Right cardiac atrium (tissue), 5 donors: ENCODE data around the gene CYREN. TPM values are rescaled to one million over a fixed set of nuclear protein-coding genes. Genes with fewer than 3 reads are reported as not detected.

Source experiments
- ATAC-seq, 2 donors: fragments of 200-7000 bp; cut with Tn5 transposase; one replicate each; pipeline versions ENCODE4 v1.8.0 to v1.9.1; 2020; ENCODE audit warnings: moderate library complexity in 2 of 2, mild to moderate bottlenecking in 1 of 2
- DNase-seq, 3 donors: peaks; one replicate each; pipeline ENCODE4 v3.0.0-alpha.2; 2020
- H3K27ac ChIP-seq: one replicate; pipeline ENCODE4 v1.5.1; 2013; ENCODE audit warnings: mild to moderate bottlenecking, low read length, control low read depth, moderate library complexity
- H3K27me3 ChIP-seq: one replicate; pipeline ENCODE4 v1.6.1; 2013; ENCODE audit not compliant: control insufficient read depth, insufficient read depth
- H3K4me1 ChIP-seq: one replicate; pipeline ENCODE4 v1.6.1; 2013; ENCODE audit warnings: low read length; ENCODE audit not compliant: control insufficient read depth, insufficient read depth
- H3K4me3 ChIP-seq: one replicate; pipeline ENCODE4 v1.5.1; 2013; ENCODE audit warnings: low read length, control low read depth
- H3K9me3 ChIP-seq: one replicate; pipeline ENCODE4 v1.6.1; 2013; ENCODE audit warnings: low read length; ENCODE audit not compliant: control insufficient read depth
- WGBS: extraction: QIAGEN DNeasy Blood & Tissue Kit; methylation state at CpG from one replicate; pipeline ENCODE4 v1.1.7; 2013; 5-methylcytosine and 5-hydroxymethylcytosine counted together
- intact Hi-C, 4 donors: fragments of 100-400 bp; cut with DNase I; formaldehyde crosslinking; loops; one replicate each; pipeline versions ENCODE4 v1.11.0 to v1.14.0; 2022 to 2023
- polyA plus RNA-seq: library from polyadenylated mRNA; stranded (reverse); fragments of 200-250 nt; gene quantifications from one replicate; pipeline ENCODE4 v1.2.3, GENCODE V29; 2013
- total RNA-seq, 4 donors: library from RNA; stranded (reverse); fragmentation: NEBNext Ultra II Directional; extraction: Animal tissue kit (Norgen Biotek cat#: 25700); gene quantifications; one replicate each; pipeline ENCODE4 v1.2.1, GENCODE V29; 2021
- donor health status: healthy with polysubstance abuse.
- donor health status: DM: no; HTN: yes; CAD: no.
- donor health status: DM: no; HTN: no; CAD: no.
- donor health status: DM: no; HTN: yes; CAD: no; lungs with severe emphysema.
- donor health status: DM: yes; HTN: yes; CAD: no.

Gene CYREN
- total and polyA plus RNA-seq, 5 donors = 27.7 to 40.5 (median 33.0) TPM

DNA sequence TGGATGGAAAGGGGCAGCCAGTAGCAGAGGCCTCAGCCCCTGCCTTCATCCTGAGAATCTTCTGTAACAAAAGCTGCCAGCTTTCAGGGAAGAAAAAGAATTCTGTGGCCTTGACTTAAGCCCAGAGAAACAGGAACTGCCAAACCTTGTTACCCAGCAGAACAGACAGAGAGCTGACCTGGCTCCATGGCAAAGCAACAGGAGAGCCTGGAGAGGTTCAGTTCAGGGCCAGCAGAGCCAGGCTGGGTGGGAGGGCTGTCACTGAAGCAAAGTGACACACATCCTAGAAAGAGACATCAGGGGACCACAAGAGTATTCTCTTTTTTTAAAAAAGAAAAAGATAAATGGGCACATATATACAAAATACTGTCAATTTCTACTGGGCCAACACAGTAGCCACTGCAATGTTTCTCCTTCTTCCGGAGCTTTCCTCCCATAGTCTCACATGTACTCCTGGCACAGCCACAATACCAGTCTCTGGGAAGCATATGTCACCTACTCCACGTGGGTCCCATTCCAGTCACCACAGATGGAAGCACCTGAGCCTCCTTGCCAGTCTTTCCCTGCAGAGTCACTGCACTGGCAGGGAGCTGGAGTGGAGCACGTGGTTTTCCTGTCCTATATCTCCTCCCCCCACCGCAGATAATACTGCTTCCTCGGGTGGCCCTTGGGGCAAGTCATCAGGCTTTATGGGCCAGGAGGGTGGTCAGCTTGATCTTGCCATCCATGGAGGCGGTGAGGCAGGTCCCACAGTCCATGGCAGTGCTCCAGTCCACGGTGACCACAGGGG is 15.2 kb upstream of the CYREN start:
- intact Hi-C loops = no loop called here
- Histone ChIP-seq H3K4me1 (no peaks in the 10 kb centered on the region), H3K27ac (no peak overlapping the region), H3K27me3 (no peaks in the 10 kb centered on the region), H3K9me3 (peaks cover 4% of the 10 kb centered on the region), H3K4me3 (no peak overlapping the region)
- ATAC-seq (no peak), DNase-seq (peak in 1 of 3 donors; percentile 47)
- 83% methylated on average over 7 of the region's 7 CpGs for WGBS

DNA sequence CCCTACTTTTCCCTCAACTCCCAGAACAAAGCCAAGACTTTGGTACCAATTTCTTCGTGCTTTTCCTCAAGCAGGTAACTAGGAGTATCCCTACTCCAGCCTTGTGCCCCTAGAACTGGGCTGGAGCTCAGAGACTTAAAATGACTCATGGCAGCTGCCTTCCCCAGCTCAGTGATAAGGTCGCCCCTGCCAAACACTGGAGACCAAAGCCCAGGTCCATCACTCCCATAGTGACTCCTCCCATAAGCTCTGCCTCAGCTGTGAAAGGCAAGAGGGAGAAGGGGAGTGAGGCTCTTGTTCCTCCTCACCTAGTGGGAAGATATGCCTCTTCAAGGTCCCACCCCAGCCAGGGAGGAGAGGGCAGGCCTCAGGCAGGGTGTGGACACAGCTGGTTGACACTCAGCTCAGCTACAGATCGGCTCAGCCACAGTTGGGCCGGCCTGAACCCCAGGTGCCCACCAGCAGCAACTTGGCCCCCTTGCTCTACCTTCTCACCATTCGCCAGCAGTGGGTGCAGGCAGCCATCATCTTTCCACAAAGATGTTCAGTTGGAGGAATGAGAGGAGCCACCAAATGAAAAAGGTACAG is 13.8 kb upstream of the CYREN start:
- WGBS = 97% methylated on average over 5 of the region's 5 CpGs
- H3K27me3 ChIP-seq = no peaks in the 10 kb centered on the region
- ATAC-seq (no peak), DNase-seq (peak in 1 of 3 donors; percentile 19)
- H3K4me3 ChIP-seq = no peak overlapping the region
- peaks cover 4% of the 10 kb centered on the region for H3K9me3 ChIP-seq
- H3K27ac ChIP-seq = no peak overlapping the region
- intact Hi-C loops = no loop called here
- no peaks in the 10 kb centered on the region for H3K4me1 ChIP-seq

DNA sequence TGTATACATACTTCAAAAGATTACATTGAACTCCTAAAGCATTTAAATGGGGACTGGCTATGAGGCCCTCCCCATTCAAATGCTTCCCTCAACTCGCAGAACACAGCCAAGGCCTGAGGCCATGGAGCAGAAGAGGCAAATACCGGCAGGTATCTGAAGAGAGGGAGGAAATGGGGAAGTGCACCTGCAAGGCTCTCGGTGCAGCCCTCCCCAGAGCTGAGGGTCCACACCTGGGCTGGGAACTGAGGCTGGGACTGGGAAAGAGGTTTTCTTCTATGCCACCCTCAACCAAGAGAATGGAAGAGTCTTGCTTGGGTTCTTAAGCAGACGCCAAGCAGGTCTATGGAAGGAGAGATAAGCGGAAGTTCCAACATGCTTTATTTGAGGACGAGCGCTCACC is 13.0 kb upstream of the CYREN start:
- H3K27ac ChIP-seq = no peak overlapping the region
- no peaks in the 10 kb centered on the region for H3K4me1 ChIP-seq
- intact Hi-C loops = no loop called here
- H3K4me3 ChIP-seq = no peak overlapping the region
- ATAC-seq (no peak), DNase-seq (peak in 1 of 3 donors; percentile 4)
- peaks cover 4% of the 10 kb centered on the region for H3K9me3 ChIP-seq
- no peaks in the 10 kb centered on the region for H3K27me3 ChIP-seq
- WGBS = 98% methylated on average over 7 of the region's 7 CpGs

DNA sequence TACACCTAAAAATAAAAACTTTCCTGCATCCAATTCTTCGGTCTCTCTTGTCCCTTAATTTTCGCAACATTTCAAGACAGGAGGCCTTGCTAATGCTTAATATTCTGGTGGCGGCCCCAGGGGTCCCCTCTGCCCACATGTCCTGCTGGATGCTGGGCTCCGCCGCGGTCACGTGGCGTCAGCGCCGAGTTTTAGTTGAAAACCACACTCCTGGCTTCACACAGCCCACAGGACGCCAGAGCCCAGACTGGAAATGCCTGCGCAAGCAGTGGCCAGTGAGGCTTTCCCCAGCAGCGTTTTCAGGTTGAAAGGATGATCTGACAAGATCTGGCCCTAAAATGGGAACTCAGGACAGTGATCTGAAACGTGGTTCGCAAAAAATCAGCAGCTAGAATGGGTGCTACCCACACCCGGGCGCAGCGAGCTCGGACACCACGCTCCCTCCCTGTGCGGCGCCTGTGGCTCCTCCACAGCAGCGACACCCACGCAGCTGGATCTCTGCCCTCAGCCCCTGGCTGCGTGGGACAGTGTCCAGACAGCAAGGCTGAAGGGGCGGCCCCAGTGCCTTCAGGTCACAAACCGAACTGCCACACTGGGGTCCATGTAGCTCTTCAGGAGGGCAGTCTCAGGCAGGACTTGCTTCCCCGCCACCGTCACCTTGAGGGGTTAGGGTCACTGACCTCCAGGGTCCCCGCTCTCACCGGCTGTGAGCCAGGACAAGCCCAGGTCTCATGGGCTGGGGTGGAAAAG is 11.6 kb upstream of the CYREN start:
- intact Hi-C loops = no loop called here
- H3K4me1 ChIP-seq = no peaks in the 10 kb centered on the region
- ATAC-seq (no peak), DNase-seq (peak in 1 of 3 donors; percentile 6)
- WGBS = 97% methylated on average over 31 of the region's 31 CpGs
- H3K4me3 ChIP-seq = no peak overlapping the region
- peaks cover 4% of the 10 kb centered on the region for H3K9me3 ChIP-seq
- H3K27ac ChIP-seq = no peak overlapping the region
- H3K27me3 ChIP-seq = no peaks in the 10 kb centered on the region

DNA sequence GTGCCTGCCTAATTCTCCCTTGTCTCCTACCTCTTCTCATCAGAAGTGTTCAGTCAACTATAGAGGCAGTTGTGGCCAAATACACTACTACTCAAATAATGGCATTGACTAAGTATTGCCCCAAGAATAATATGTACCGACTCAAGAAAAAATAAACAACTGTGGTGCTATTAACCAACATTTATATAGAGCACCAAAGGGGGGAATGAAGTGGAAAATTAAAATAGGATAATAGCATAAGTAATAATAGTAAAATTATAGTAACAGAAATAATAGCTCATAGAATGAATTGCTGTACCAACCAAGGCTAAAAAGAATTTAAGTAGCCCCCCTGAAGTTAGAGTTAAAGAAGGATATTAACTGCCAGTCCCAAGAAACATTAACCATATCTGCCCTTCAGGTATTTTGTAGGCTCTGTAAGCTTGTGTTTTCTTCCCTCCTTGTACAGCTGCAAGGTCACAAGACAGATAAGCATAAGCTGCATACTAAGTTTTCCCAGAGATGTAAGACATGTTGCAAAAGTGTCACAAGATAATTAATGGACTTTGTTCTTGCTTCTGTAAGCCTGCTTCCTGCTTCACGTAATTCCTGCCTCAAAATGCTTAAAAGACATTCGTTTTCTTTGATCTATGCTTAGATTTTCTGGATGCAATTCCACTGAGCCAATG is 10.9 kb upstream of the CYREN start:
- no peak for ATAC-seq
- no peak overlapping the region for H3K27ac ChIP-seq
- no peak for DNase-seq
- peaks cover 4% of the 10 kb centered on the region for H3K9me3 ChIP-seq
- intact Hi-C loops = no loop called here
- 95% methylated on average over 3 of the region's 3 CpGs for whole genome bisulfite sequencing
- H3K4me1 ChIP-seq = no peaks in the 10 kb centered on the region
- H3K4me3 ChIP-seq = no peak overlapping the region
- H3K27me3 ChIP-seq = no peaks in the 10 kb centered on the region

DNA sequence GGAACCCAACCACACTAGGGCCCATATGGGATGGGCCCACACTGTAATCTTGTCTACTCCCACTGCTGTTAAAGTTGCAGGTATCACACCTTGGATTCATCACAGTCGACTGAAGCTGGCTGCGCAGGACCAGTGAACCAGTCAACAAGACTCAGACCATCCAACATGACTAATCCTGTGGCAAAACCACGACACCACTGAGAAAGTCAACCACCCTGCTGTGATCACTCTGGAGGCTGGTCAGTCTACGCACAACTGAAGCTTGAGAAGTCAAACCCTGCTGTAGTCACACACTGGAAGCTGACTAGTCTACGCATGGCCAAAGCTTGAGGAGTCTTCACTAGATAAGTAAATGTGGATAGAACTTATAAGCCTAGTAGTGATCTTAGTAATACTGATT is 9.6 kb upstream of the CYREN start:
- H3K4me1 ChIP-seq = no peaks in the 10 kb centered on the region
- WGBS = 96% methylated on average over 5 of the region's 5 CpGs
- no peak overlapping the region for H3K4me3 ChIP-seq
- no peak for ATAC-seq
- H3K27me3 ChIP-seq = no peaks in the 10 kb centered on the region
- intact Hi-C loops = no loop called here
- no peak overlapping the region for H3K27ac ChIP-seq
- peaks cover 4% of the 10 kb centered on the region for H3K9me3 ChIP-seq
- DNase-seq = no peak

DNA sequence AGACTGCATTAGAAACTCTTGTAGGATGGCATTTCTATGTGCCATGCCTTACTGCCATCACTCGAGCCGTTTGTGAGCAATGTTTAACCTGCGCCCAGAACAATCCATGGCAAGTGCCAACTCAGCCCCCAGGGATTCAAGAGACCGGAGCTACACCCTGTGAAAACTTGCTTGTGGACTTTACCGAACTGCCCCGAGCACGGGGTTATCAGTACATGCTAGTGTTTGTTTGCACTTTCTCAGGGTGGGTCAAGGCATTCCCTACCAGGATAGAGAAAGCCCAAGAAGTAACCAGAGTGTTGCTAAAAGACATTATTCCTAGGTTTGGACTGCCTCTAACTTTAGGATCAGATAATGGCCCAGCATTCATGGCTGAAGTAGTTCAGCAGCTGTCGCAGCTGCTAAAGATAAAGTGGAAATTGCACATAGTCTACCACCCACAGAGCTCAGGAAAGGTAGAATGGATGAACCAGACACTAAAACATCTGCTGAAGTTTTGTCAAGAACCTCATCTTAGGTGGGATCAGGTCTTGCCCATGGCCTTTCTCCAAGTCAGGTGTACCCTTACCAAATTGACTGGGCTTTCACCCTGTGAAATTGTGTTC is 8.9 kb upstream of the CYREN start:
- DNase-seq (no peak), ATAC-seq (peak in 1 of 2 donors; percentile 64)
- intact Hi-C loops = no loop called here
- WGBS = 90% methylated on average over 8 of the region's 8 CpGs
- Histone ChIP-seq H3K27ac (no peak overlapping the region), H3K9me3 (peaks cover 4% of the 10 kb centered on the region), H3K4me1 (no peaks in the 10 kb centered on the region), H3K4me3 (no peak overlapping the region), H3K27me3 (no peaks in the 10 kb centered on the region)

DNA sequence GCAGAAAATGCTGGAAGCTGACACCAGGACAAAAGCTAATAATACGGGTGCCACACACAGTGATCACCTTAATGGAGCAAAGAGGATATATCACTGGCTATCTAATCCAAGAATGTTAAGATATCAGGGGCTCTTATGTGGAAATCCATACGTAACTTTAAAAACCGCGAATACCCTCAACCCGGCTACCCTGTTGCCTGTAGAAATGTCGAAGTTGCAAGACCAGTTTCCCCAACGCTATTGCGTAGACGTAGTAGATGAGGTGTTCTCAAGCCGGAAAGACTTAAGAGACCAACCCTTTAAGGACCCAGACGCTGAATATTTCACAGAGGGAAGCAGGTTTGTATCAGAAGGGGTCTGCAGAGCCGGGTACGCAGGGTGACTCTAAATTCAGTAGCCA is 7.9 kb upstream of the CYREN start:
- Histone ChIP-seq H3K4me3 (no peak overlapping the region), H3K9me3 (peaks cover 4% of the 10 kb centered on the region), H3K27me3 (no peaks in the 10 kb centered on the region), H3K4me1 (no peaks in the 10 kb centered on the region), H3K27ac (no peak overlapping the region)
- ATAC-seq = no peak
- intact Hi-C loops = no loop called here
- 90% methylated on average over 13 of the region's 13 CpGs for WGBS
- no peak for DNase-seq

DNA sequence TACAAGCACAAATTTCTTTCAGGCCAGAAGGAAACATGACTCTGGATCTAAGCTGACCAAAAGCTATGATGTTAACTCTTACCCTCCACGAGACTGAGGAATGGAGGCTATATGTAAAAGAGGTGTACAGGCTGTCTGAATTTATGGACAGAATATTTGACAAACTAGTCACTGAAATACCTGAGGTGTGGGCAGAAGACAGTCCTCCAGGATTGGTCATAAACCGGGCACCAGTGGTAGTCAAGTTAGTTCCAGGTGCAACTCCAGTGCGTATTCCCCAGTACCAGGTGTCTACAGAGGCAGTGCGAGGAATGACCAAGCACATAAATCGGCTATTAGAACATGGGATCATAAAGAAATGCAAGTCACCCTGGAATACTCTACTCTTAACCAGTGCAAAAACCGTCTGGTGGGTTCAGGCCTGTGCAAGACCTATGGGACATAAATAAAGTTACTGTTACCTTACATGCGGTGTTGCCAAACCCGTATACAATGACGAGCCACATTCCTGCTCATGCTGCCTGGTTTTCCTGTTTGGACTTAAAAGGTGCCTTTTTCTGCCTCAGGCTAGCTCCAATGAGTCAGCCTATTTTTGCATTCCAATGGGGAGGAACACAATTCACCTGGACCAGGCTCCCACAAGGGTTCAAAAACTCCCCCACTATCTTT is 6.7 kb upstream of the CYREN start:
- H3K4me3 ChIP-seq = no peak overlapping the region
- intact Hi-C loops = no loop called here
- DNase-seq (no peak), ATAC-seq (no peak)
- no peaks in the 10 kb centered on the region for H3K27me3 ChIP-seq
- WGBS = 93% methylated on average over 9 of the region's 9 CpGs
- H3K27ac ChIP-seq = no peak overlapping the region
- peaks cover 4% of the 10 kb centered on the region for H3K9me3 ChIP-seq
- H3K4me1 ChIP-seq = no peaks in the 10 kb centered on the region

DNA sequence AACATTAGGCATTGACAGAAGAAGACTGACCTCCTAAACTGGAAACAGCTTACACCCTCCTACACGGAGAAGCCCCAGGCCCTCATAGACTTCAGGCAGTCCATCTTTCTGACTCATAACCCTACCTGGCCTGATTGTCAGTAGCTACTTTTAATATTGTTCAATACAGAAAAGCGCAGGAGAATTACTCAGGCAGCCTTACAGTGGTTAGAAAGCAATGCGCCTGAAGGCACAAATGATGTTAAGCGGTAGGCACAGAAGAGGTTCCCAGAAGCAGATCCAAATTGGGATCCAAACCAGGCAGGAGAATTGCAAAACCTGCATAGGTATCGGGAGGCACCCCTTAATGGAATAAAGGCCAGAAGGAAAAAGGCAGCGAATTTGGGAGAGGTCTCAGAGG is 5.4 kb upstream of the CYREN start:
- intact Hi-C loops = no loop called here
- H3K9me3 ChIP-seq = peaks cover under 1% of the 10 kb centered on the region
- DNase-seq = no peak
- H3K27ac ChIP-seq = no peak overlapping the region
- H3K27me3 ChIP-seq = no peaks in the 10 kb centered on the region
- WGBS = 93% methylated on average over 6 of the region's 6 CpGs
- no peak for ATAC-seq
- peaks cover 2% of the 10 kb centered on the region for H3K4me1 ChIP-seq
- H3K4me3 ChIP-seq = no peak overlapping the region
